ENCODE measurements around the gene GLP2R.
"Not testable (repeated sequence)": the region's sequence is repeated elsewhere in the genome, so short reads cannot be mapped to it uniquely, and the experiment has no call there.

Gene GLP2R

DNA sequence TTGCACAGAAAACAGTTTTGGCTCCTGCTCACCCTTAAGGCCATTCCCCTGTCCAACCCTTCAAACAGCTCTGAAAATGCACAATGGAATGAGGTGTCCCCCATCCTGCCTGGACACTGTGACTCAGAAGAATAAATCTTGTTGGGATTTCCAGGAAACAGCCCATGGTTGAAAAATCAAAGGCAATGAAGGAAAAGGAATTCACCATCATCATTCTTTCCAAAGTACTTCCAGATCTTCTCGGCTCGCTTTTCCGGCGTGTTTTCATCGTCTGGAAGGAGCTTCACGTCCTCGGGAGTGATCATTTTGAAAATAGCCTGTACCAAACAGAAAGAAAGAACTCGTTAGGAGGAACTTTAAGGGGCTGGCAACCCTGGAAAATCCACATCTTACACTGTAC, 75.1 kb downstream of the GLP2R start:
- no peak for DNase-seq

DNA sequence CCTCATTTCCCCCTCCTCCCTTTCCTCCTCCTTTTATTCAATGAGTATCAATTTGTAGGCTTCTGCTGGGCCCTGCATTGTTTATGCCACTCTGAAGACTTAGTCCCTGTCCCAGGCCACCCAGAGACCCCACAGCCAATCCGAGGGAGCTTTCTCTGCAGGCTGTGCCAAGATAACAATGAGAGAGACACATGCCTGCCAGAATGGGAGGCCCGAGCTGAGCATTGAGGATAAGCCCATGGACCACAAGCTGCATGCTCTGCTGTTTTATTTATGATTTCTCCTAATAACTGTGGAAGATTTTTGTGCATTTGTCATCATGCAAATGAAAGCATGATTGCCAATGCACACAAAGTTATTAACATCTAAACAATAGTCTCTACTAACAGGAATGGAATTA, 76.4 kb downstream of the GLP2R start:
- DNase-seq = no peak

- no peak for DNase-seq
Observed at GRCh38 chr17:9904277-9905077, 78.8 kb downstream of the GLP2R start.

DNA sequence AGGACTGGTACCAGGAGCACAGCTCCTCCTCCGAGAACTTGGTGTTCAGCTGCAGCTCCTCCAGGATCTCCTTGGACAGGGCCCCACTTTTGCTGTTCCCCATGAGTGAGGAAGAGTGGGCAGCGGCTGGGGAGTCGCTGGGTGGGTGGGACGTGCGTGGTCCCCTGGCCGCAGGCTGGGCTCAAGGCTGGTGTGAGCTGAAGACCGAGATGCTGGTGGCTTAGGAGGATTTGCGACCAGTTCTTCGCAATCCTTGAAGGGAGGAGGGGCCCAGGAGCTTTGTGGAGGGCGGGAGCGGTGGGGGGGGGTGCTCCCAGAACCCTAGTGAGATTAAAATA, 79.3 kb downstream of the GLP2R start, which contains the start of gene RCVRN:
RCVRN (minus strand) TSS at position 194 of the 338 bp plus-strand sequence; CDS start at position 103, 91 bp downstream.
- no peak for DNase-seq

DNA sequence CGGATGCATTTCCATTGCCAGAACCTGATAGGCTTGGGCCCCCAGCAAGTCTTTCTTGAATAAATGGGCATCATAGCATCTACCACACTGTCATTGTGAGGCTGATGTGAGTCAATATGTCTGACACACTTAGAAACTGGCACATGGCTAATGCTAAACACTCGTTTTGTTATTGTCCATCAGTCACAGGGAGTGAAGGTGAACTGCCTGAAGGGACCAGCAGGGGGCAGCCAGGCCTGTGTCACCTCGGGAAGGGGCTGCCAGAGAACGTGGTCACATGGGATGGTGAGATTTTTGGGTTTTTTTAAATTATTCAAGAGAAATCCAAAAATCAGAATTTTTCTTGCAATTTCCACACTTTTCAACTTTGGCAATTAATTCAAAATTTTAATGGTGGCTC, 80.2 kb downstream of the GLP2R start:
- DNase-seq = peak; percentile 6

- DNase-seq = no peak
Observed at GRCh38 chr17:9906616-9907015, 80.9 kb downstream of the GLP2R start.

DNA sequence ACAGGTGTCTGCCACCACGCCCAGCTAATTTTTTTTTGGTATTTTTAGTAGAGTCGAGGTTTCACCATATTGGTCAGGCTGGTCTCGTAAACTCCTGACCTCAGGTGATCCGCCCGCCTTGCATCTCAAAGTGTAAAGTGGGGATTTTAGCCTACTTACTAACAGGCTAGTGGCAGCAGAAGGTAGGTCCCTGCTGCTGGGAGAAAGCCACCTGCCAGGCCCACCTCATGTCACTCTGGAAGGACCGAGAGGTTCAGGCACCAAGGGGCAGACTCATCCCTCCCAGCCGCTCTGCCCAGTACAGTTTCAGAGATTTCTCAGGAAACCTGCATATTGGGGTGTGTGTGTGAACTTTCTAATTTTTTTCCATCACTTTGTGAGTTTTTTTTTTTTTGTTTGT, 81.4 kb downstream of the GLP2R start:
- no peak for DNase-seq

DNA sequence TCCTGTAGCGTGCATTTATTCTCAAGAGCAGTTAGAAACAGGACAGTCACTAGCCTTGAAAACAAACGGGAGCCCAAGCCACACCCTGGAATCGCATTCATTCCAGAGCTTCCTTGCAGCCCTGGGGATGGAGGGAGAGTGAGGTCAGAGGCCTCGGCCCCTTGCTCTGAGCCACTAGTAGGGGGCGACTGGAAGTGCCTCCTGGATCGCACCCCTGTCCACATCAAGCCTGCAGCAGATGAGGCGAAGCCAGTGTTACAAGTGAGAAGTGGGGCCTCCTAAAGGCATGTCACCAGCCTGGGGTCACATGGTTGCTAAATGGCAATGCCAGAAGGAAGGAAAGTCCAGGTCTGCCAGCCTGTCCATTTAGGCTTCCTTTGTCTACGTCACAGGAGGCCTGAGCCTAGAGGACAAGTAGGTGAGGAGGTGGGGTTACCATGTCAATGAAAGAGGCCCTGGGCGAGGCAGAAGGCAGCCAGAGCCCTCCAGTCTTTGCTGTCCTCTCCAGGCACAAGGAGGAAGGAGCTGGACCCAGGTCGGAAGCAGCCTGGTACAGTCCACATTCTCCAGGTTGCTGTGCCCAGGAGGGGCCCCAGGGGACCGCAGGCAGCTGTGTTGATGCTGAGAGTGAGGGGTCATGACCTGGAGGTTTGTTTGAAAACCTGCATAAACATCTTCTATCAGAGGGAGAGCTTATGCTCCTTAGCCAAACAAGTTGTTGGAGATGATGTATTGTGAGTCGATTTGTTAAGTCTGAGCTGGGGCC, 82.3 kb downstream of the GLP2R start:
- no peak for DNase-seq

DNA sequence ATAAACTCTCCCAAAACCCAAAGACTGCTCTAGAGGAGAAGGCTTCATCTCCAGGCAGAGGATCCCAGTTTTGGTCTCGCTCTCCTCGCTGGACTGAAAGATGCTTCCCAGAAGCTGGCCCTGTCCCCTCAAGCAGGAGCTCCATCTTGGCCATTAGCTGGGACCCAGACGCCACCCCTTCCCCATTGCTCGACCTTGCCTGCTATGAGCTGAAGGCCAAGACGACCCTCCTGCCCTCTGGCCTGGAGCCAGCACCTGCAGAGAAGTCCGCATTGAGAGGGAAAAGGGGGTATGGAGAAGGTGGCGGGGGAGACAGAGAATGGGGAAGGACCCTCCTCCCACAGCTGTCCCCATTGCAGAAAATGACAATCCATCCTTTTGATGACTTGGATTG, 82.9 kb downstream of the GLP2R start:
- DNase-seq = no peak

DNA sequence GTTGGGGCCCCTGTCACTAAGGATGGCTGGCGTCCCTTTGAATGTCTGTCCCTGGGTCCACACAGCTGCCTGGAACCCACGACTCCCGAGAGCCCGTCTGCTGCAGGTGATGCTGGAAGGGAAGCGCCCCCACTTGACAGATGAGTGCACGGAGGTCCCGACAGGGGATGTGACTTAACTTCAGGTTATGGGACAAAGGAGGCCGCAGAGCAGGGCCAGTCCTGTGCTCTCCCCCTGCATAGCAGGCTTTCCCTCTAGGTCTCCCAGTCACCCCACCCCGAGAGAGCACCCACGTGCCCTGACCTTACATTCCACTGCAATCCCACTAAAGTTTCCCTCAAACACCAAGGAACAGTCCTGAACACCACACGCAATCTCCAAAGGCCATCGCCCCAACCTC, 85.4 kb downstream of the GLP2R start:
- DNase-seq = no peak

- DNase-seq = no peak
Observed at GRCh38 chr17:9912121-9913099, 86.7 kb downstream of the GLP2R start.

- DNase-seq = no peak
Observed at GRCh38 chr17:9913476-9913875, 87.8 kb downstream of the GLP2R start.

DNA sequence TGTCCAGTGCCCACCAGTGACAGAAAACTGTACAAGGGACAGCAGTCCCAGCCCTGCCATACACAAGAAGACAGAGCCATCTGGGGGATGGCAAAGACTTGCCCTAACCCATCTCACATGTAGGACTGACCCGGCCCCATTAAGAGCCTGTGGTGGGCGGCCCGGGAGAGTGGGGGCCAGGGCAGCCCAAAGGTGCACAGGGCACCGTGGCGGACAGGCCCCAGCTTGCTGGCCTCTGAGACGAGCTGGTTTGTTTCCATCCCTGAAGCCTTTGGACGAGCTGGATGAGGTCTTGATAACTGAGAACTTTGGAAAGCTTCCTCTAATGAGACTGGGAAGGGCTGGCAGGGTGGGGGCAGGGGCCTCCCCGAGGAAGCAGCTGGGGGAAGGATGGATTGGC, 90.4 kb downstream of the GLP2R start:
- no peak for DNase-seq

DNA sequence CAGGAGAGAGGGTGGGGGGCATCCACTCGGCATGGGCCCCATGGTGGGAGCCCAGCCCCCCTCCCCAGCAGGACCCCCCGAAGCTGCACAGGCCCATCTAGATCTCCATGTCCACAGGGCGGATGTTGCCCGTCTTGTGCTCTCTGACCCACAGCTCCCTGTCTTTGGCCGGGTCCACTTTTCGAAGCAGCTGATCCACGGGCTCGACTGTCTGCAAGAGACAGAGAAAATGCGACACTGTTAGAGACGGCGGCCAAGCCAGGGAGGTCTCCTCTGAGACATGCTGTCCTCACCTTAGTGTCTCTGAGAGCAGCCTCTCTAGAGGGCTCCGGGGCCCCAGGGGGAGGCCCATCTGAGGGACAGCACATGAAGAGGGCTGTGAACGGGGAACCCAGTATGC, 91.4 kb downstream of the GLP2R start:
- no peak for DNase-seq

GRCh38 chr17:9917801-9918200, 92.1 kb downstream of the GLP2R start:
- no peak for DNase-seq

DNA sequence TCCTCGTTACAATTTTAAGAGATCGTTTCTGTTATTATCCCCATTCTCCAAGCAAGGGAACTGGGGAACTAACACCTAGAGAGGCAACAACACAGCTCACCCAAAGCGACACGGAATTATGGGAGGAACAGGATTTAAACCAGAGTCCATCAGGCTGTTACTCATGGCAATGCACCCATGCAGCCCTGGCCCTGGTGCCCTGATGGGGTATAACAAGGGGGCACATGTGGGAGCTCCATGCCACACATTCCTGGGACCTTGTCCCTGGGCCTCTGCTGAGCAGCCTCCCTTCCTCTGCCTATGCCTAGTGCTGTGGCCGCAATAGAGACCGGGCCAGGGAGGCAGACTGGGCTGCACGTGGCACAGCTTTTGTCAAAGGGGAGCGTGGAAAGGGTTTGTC, 92.6 kb downstream of the GLP2R start:
- no peak for DNase-seq

GRCh38 chr17:9918804-9919352, 93.2 kb downstream of the GLP2R start:
- no peak for DNase-seq

- not testable (repeated sequence) for DNase-seq
Observed at GRCh38 chr17:9921216-9921615, 95.5 kb downstream of the GLP2R start.

DNA sequence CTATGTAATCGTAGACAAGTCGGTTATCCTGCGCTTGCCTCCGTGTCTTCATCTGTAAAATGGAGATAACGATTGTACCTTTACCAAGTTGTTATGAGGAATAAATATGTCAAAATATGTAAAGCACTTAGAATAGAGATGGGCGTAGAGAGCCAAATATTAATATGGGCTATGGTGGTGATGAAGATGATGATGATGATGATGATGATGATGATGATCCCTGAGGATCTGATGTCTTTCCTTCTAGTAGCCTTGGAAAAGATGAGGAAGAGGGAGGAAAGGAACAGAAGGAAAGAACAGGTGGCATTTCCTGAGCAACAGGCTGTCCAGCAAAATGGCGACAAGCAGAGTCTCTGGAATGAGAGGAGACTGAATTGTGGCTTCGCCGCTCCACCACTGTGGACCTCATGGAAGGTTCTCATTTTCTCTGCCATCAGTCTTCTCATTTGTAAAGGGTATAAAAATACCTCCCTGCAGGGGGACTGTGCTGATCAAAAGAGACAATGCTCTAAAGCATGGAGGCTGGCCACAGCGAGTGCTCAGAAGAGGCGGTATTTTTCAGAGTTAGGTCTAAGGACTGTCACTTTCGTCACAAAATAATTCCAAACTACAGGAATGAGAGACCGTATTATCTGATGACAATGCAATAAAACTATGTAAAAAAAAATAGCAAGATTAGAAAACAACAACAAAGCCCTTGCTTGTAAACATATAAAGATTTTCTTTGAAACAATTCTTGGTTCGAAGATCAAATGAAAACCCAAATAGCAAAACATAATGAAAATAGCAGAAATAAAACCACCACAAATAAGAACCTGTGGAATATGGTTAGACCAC, 96.5 kb downstream of the GLP2R start:
- DNase-seq = no peak

DNA sequence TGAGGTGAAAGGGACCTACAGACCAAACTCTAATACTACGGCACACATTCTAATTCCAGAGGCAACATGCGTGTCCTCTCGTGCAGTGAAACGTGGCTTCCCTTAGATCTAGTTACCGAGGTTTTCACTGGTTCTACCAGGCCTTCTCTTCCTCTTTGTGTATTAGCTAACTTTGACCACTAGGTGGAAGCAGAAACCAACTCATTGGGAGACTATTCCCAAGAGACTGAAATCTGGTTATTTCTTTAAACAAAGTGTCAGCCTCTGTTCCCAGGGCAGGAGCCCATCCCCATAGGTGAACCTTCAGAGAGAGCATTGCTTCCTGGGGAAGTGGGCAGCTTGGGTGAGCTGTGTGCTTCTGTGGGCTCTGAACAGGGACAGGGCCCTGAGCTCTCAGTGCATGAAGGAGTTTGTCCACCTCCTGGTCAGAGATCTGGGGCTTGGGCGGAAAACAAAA, 99.0 kb downstream of the GLP2R start:
- DNase-seq = peak; percentile 55

DNA sequence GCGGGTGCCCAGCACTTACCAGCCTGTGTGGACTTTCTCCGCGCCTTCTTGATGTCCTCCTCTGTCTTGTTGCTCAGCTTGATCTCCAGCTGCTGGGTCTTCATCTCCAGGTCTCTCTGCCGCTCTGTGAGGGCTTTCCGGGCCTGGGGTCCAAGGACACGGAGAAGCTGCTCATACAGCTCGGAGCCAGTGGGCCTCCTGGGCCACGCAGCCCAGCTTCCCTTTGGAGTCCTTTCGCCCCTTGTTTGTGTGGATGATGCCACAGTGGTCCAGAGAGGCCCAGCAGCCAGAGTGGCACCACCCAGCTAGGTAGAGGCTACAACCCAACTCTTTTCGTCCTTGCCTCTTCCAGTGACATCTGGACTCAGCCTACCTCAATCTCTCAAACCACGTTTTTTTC, 99.7 kb downstream of the GLP2R start:
- DNase-seq = no peak
